GM19468 (cell line): Measurements from ENCODE around the gene ADGRG3.

Experiments
- ATAC-seq: cut with Tn5 transposase; IDR thresholded peaks from one replicate; pipeline ENCODE4 v1.9.1; 2021; ENCODE audit warnings: mild to moderate bottlenecking, moderate library complexity, moderate number of reproducible peaks; ENCODE audit not compliant: unreplicated experiment; ENCODE audit errors: extremely low read depth

The ADGRG3 gene

GRCh38 chr16:57645691-57646387, 22.3 kb upstream of the ADGRG3 start:
- no peak for ATAC-seq

GRCh38 chr16:57646388-57647039, 21.6 kb upstream of the ADGRG3 start:
- ATAC-seq, result no peak

DNA sequence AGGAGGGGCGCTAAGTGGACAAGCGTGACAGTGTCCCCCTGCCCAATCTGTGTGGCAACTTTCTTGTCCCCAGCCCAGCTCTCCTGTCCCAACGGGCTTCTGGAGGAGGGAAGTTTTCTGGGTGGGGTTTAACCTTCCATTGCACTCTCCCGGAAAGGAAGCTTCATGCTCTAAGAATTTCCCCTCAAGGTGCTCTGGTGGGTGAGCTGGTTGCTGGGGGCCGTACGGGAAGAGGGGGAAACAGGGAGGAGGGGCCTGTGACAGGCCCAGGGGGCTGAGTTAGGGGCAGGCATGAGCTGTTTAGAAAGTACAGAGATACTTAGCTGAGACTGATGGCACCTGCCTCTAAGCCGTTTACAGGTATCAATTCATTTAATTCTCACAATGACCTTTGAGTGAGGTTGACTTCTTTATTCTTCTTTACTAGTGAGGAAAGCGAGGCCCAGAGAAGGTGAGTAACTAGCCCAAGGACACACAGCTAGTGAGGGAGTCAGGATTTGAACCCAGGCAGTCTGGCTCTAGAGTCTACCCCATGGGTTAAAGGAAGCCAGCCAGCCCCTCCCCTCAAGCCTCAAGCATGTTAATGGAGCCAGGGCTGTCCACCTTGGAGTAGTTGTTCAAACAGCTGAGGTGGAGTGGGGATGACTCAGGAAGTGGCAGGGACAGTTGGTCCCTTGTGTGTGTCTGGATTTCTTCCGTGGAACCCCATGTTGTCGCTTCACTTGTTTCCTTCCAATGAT, 20.8 kb upstream of the ADGRG3 start:
- no peak for ATAC-seq

DNA sequence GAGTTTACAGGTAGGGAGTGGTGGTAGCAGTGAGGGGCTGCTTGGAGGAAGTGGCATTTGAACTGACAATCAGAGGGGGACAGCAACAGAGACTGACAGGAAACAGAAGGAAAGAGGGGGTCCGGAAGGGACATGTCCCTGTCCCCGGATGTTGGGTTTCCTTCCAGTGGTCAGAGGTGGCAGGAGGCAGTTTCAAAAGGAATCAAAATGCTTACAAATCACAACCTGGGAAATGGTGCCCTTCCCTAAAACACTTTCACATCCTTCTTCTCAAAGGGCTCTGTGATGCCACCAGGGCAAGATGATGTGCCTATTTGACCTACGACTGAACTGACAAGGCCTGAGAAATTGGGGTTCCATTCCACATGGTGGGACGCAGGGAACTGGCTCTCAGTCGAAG, 20.0 kb upstream of the ADGRG3 start:
- ATAC-seq, result no peak

DNA sequence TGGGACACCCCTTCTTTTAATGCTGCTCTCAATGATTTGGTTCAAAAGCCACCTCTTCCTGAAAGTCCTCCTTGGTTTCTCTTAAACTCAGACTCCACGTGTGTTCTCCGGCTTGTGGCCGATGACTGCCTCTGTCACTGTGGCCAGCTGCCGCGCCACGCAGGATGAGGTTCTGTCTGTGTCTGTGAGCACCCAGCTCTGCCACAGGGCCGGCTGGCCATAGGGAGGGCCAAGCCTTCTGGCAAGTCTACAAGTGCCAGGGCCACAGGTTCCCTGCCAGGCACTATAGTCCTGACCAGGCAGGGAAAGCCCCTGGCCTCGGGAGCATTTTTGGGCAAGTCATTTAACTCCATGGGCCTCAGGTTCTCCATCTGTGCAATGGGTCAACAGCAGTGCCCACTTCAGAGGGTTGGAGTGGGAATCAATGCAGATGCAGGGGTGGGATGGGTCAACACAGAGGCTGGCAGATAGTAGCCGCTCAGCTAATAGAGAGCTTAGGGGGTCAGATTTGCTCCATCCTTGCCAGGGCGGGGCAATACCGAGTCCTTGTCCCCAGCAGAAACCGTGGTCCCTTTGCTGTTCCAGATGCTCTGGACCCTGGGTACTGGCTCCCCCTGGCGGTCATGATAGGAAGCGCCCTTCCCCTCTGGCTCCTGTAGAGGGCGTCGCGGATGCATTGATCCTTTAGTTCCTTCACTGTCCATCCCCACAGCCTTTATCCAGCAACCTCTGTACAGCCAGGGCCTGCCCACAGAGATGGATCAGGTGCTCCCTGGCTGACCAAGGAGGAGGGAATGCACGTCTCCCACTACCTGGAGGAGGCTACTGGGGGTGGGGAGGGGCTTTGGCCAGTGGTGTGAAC, 19.3 kb upstream of the ADGRG3 start:
- ATAC-seq, result peak; percentile 38

- no peak for ATAC-seq
These were observed 18.7 kb upstream of the ADGRG3 start for GRCh38 chr16:57649443-57649751.

DNA sequence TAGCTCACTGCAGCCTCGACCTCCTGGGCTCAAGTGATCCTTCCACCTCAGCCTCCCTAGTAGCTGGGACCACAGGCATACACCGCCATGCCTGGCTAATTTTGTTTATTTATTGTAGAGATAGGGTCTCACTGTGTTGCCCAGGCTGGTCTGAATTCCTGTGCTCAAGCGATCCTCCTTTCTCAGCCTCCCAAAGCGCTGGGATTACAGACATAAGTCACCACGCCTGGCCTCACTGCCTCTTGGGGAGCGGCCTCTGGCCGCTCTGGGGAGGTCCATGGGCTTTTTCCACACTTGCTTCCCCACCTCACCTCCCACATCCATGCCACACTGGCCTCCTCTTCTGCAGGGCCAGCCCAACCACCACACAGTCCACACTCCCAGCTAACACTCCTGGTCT, 18.3 kb upstream of the ADGRG3 start:
- ATAC-seq, result no peak

- ATAC-seq, result no peak
These were observed 16.5 kb upstream of the ADGRG3 start for GRCh38 chr16:57651344-57652333.

DNA sequence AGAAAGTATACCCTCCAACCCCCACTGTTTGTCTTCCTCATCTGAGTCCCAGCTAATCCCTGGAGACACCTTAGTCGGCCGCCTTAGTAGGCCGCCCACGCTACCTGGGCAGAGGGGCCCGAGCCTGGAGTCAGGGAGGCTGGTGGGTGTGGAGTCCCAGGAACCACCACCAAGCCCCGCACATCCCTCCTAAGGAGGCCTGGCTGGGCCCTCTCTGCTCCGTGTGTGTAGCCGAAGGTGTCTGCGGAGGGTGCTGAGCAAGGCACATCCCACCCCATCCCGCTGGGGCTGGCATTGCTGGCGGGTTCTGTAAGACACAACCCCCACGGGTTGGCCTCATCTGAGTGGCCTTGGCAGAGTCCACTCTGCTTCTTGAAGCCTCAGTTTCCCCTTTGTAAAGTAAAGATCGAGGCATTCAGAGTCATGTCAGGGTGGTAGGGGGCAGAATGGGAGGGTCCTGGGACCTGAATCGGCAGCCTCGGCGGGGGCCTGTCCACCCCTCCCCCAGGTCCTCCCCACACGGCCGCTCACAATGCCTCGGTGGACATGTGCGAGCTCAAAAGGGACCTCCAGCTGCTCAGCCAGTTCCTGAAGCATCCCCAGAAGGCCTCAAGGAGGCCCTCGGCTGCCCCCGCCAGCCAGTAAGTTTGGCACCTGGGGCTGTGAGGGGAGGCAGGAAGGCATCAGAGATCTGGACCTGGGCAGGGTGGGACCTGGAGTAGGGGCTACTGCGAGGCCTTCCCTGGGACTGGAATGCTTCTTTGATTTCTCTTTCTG, 15.2 kb upstream of the ADGRG3 start:
- no peak for ATAC-seq

DNA sequence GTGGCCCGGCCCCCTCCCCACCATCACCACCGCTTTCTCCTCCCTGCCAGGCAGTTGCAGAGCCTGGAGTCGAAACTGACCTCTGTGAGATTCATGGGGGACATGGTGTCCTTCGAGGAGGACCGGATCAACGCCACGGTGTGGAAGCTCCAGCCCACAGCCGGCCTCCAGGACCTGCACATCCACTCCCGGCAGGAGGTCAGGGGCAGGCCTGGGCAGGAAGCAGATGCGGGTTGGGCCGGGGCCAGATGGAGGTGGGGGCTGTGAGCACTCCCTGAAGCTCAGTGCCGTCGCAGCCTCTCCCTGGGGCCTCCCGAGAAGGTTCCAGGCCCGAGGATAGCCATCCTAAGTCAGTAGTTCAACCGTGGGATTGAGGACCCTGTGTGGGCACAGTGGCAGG, 14.2 kb upstream of the ADGRG3 start:
- ATAC-seq, result no peak

DNA sequence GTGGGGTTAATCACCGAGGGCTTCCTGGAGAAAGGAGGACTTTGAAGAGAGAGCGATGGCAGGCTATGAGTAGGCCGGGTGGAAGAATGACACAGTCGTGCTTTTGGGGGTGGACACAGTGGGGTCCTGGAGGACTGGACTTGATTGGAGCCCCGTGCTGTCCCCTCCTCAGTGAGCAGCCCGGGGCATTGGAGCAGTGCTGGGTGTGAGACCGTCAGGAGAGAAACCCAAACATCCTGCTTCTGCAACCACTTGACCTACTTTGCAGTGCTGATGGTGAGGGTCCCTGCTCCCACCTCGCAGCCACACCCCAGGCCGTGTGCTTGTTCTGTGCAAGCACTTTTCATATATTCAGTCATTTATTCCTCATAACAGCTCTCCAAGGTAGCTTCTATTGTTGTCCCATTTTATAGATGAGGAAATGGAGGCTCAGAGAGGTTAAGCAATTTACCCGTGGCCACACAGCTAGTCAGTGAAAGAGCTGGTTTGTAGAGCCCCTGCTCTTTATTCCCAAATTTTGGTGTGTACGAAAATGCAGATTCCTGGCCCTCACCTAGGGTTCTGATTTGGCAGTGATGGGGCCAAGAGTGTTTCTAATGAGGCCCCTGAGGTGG, 11.7 kb upstream of the ADGRG3 start:
- ATAC-seq, result no peak

DNA sequence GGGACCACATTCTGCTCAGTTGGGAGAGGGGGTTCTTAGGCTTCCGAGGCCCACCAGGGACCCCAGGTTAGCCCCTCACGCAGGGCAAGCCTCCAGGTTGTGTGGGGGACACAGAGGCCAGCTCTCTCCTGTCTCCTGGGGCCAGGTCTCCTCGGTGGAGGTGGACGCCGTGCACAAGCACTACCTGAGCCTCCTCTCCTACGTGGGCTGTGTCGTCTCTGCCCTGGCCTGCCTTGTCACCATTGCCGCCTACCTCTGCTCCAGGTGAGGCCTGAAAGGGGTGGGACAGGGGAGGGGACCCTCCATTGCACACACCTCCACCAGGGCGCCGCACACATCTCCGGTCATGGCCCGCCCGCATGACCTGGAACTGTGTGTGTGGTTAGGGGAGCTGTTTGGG, 10.9 kb upstream of the ADGRG3 start:
- no peak for ATAC-seq

DNA sequence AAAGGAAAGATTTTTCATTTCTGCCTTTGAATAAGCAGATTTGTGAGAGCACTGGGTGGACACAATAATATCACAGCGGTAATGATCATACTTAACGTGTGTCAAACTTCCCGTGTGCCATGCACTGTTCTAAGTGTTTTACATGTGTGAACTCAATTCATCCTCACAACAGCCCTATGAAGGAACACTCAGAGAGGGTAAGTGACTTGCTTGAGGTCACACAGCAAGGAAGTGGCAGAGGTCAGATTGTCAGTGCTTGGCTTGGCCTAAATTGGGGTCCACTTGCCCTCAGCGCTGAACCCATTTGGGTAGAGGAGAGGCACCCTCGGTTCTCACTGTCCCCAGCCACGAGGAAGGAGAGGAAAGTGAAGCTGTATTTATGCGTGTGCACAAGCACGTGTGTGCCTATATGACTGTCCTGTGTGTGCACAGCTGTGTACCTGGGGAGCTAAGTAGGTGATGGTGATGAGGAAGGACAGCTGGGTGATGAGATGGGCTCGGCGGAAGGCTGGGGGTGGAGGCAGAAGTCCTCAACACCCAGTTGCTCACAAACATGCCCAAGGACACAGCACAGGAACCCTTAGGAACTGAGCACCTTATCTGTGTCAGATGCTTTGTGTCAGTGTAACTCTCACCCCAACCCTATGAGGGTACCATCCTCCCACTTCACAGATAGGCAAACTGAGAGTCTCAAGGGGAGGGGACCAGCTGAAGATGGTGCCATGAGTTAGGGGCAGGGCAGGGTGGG, 9.8 kb upstream of the ADGRG3 start:
- ATAC-seq, result no peak

DNA sequence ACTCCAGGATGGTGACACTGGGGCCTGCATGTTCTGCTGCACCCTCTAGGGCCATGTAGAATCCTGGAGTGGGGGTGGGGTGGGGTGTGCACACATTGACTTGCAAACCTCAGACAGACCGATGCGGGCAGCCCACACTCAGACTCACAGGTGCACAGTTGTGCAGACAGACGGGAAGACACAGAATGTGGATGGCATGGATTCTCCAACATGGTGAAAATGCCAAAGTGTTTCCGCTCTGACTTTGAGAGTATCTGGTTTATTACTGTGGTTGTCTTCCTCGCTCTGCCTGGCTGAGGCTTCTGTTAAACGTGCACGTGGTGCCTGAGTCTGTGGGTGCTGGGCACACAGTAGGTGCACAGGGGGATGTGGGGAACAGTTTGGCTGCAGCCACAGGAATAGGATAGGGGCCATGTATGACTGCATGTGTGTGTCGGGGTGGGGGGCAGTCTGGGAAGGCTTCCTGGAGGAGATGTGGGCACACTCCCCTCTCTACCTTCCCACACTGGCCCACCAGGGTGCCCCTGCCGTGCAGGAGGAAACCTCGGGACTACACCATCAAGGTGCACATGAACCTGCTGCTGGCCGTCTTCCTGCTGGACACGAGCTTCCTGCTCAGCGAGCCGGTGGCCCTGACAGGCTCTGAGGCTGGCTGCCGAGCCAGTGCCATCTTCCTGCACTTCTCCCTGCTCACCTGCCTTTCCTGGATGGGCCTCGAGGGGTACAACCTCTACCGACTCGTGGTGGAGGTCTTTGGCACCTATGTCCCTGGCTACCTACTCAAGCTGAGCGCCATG, 9.0 kb upstream of the ADGRG3 start:
- ATAC-seq, result no peak

DNA sequence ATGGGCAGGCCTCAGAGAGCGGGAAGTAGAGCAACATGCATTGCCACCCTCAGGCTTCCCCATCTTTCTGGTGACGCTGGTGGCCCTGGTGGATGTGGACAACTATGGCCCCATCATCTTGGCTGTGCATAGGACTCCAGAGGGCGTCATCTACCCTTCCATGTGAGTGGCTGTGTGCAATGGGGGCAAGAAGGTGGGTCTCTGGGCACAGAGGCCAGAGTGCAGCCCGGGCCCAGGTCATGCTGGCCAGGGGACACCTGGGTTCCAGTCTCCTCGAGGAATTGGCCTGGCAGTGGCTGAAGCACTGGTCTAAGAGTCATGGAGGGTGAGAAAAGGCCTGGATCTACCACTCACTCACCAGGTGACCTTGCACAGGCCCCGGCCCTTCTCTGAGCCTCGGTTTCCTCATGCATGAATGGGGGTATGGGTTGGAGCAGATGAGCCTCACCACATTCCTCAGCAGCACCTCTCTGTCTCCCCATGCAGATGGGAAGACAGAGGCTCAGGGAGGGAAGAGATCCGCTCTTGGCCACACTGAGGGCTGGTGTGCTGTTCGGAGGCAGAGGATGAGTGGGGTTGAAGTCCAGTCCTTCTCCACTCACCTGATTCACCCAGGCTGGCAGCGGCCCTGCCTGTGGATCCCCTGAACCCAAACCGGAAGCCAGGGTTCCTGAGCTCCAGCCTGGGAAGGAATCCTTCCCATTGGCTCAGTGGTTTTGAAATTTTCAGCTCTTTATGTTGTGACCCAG, 7.2 kb upstream of the ADGRG3 start:
- ATAC-seq, result no peak

GRCh38 chr16:57661510-57661909, 6.6 kb upstream of the ADGRG3 start:
- ATAC-seq, result no peak
